Dedifferentiated amniotic fluid mesenchymal stem cell (primary cell): Measurements from ENCODE around the gene ATG4B.
A peak's percentile ranks its signal among the peaks of the same experiment; 100 is the strongest.
"Not testable (repeated sequence)": the region's sequence is repeated elsewhere in the genome, so short reads cannot be mapped to it uniquely, and the experiment has no call there.

Source experiments
- DNase-seq: peaks from one replicate; pipeline ENCODE4 v3.0.0-alpha.2; 2016; ENCODE audit errors: extremely low spot score

ATG4B gene

DNA sequence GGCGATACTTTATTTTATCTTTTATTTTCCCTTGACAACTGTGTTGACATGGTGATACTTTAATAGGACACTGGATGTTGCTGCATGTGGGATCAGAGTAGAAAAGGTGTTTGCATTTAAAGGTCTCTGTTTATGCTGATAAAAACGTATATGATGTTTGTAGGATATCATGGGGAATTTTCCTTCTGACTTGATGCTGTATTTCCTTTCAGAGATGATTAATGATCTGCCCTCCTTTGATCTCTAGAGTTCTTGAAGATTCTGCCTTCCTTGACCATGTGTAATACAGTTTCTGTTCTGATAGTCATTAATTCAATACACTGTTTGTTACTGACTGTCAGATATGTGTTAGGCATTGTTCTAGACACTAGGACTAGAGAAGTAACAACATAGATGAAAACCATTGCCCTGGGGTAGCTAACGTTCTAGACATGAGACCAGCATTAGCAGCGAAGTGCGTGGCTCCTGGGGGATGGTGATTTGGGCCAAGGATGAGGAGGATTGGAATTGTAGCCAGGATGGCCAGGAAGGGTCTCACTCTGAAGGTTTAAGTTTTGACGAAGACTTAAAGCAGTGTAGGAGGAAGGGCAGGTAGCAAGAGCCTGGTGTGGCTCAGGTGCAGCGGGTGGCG, 2.8 kb downstream of the ATG4B start:
- DNase-seq, result no peak

DNA sequence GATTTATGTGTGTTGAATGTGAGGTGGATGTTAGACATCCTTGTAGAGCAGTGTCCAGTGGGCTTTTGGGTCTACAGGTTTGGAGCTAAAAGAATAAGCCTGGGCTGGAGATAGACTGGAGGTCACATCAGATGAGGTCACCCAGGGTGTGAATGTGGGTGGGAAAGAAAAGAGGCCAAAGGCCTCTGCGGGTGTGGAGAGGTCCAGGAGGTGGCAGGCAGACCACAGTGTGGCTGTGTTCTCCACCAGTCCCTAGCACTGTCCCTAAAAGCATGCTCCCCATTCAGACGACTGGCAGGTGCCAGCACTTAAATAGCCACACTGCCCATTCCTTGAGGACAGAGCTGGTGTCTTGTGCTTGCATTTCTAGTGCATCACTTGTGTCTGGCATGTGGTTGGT, 4.1 kb downstream of the ATG4B start:
- no peak for DNase-seq

DNA sequence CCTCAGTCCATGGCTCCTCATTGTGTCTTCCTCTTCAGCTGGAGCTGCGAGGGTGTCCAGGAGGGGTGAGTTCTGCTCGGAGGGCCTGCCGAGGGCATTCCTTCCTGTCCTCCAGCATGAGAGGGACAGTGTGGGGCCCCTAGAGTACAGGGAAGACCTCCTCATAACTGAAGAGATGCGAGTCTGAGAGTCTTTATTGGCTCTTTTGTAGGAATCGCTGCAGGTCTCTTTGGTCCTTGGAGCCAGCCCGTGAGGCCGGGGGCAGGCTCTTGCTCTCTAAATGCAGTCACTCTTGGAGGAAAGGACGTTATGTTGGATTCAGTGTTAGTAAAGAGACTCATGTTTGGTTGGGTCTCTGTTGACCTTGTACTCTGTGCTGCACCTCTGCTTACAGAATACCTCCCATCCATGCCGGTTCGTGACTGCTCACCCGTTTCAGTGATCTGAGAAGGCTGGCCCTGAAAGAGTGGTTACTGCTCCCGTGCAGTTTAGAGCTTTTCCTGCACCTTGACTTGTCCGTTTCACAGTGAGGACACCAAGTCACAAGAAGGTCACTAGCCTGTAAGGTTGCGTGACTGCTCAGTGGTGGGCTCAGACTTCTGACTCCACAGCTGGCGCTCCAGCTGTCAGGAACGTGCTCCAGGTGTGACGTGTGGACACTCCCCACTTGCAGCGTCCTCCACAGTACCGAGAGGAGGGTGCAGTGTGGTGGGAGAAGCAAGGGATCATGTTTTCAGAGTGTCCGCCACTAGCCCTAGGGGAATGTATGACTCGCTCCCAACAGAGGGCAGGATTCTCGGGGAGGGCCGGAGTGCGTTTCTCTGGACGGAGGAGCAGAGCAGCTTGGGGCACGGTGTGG, 7.8 kb downstream of the ATG4B start:
- no peak for DNase-seq

DNA sequence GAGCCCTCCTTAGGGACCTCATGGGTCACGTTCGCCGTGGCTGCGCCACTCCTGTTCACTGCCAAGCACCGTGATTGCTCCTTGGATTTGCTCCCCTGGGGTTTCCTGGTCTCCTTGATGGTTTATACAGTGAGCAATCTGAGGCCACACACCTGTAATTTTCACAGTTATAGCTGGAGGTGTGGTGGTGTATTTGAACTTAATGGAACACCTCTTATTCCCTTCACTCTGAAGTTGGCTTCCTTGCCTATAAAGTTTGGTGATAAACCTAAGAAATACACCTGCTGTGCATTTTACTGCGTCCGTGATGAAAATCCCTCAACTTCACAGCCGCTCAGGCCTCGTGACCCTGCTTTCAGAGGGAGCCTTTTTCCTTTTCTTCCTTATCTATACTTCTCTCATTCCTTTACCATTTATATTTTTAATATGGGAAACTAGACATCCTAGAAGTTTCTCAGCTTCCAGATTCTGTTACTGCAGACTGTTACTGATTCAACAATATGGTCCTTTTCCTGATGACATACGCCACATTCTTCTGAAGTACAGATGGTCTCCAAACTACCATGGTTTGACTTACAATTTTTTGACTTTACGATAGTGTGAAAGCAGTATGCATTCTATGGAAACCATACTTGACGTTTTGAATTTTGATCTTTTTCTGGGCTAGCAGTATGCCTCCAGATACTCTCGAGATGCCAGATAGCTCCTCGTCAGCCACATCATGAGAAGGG, 8.6 kb downstream of the ATG4B start:
- no peak for DNase-seq

DNA sequence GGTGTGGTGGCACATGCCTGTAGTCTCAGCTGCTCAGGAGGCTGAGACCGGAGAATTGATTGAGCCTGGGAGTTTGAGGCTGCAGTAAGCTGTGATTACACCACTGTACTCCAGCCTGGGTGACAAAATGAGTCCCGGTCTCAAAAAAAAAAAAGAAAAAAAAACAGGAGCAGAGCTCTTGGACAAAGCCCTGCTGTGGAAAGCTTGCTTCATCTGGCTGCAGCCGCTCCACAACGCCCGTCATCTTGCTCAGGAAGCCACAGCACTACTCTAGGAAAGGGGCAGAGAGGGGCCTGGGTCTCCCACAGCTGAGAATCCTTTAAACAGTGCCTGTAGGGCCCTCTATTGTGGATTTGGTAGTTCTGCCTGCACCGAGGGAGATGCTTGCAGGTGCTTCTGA, 11.0 kb downstream of the ATG4B start:
- DNase-seq, result no peak

DNA sequence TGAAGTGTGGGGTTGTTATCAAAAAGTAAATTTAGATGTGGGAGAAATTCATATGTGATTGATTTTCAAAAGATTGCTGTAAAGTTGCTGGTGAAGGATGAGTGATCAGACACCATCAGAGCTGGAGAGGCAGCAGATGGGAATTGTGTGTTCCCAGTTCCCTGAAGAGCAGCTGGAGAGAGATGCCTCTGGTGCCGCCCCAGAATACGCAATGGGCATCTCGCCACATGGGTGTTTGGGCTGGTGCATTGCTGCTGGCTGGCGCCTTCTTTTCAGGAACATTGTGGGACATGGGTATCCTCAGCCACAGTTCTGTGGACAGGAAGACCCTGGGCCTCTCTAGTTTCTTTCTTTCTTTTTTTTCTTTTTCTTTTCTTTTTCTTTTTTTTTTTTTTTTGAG, 11.9 kb downstream of the ATG4B start:
- no peak for DNase-seq

DNA sequence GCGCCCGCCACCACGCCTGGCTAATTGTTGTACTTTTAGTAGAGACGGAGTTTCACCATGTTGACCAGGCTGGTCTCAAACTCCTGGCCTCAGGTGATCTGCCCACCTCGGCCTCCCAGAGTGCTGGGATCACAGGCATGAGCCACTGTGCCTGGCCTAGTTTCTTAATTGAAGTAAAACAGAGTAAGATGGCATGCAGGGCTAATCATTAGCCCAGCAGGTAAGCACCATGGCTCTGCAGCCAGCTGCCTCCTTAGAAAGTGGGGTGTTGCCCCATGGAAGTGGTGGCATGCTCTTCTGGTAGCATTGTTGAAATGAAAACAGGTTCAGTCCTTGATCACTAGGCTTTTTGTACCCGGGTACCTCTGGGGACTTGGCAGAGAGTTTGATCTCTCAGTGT, 12.4 kb downstream of the ATG4B start:
- no peak for DNase-seq

DNA sequence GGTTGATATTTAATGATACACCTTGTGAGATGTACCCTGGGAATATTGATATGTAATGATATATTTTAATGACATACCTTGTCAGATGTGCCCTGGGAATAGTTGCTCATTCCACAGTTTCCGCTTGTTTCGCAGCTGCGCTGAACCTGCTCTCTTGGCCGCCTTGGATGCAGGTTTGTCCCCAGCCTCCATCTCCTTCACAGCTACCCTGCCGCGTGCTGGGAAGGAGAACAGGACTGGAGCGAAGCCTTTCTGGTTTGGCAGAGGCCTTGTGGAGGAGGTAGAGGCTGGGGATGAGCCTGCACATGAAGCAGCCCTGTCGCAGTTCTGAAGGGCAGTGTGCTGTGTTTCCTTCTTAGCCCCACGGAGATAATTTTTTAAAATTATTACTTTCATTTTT, 14.6 kb downstream of the ATG4B start:
- no peak for DNase-seq

DNA sequence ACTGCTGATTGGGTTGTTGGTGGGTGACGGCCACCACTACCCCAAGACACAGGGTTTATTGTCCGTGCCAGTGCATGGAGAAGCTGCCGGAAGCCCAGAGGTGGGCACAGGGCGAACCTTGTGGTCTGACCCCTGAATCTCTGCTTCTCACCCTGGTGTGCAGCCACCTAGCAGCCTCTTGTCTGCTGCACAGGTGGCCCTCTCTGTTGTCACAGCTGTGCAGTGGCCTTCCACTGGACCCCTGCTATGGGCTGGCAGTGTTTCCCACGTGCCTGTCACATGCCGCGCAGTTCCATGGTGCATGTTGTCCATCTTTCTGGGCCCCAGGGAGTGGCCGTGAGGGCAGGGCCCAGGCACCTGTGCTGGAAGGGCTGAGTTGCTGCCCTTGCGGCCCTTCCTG, 15.2 kb downstream of the ATG4B start:
- no peak for DNase-seq

DNA sequence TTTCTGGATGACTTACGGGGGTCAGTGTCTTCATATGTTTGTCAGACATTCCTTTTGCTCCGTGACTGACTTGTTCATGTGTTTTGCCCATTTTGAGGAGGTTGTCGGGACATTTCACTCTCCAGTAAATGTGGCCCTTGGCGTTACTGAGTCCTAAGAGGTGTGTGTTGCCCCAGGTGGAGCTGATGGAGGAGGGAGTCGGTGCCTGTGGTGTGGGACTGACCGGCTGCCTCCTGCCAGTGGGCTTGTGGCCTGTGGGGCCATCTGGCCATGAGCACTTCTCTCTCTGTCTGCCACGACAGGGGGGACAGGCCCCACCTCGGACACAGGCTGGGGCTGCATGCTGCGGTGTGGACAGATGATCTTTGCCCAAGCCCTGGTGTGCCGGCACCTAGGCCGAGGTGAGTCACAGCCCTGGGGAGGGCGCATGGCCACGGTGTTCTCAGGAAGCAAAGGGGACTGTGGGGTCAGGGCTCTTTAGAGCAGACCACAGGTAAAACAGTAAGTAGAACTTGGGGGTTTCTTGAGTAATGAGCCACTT, 15.8 kb downstream of the ATG4B start:
- DNase-seq, result no peak

DNA sequence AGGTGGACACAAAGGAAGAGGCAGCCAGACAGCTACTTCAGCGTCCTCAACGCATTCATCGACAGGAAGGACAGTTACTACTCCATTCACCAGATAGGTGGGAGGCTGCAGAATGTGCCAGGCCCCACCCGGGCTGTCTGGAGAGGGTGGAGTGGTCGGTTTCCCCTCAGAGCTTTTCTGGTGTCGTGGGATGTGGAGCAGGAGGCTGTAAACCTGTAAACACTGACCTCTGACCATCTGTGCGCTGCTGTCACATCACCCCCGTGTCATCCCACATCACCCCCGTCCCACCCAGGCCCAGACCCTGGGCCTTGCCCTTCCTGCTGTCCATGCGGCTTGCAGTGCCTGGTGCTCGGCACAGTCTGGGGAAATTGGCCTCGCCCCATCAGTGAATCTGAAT, 17.1 kb downstream of the ATG4B start:
- no peak for DNase-seq

DNA sequence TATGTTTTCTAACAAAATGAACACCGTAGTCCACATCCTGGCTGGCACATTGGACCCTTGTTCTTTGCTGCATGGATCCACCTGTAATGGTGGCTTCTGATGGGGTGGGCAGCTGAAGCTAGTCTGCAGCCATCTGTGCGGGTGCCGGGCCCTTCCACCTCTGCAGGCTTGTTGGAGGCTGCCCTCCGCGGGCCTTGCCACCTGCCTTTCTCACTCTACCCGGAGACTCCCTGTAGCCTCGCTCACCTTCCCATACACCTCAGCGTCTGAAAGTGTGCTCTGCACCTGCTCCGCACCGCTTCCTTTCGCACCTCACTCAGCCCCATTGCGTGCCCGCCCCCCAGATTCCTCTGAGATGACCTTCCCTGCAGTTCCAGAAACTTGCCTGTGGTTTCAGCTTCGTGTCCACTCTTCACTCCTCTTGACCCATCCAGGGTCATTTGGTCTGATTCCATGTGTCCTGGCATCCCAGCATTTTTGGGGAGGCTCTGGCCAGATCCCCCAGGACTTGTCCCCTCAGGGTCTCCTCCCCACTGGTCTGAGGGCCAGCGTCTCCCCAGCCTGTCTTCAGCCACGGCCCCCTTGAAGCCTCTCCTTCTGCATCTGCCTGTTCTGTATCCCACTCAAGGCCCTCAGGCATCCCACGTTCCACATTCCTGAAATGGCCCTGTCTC, 18.2 kb downstream of the ATG4B start:
- DNase-seq, result no peak

DNA sequence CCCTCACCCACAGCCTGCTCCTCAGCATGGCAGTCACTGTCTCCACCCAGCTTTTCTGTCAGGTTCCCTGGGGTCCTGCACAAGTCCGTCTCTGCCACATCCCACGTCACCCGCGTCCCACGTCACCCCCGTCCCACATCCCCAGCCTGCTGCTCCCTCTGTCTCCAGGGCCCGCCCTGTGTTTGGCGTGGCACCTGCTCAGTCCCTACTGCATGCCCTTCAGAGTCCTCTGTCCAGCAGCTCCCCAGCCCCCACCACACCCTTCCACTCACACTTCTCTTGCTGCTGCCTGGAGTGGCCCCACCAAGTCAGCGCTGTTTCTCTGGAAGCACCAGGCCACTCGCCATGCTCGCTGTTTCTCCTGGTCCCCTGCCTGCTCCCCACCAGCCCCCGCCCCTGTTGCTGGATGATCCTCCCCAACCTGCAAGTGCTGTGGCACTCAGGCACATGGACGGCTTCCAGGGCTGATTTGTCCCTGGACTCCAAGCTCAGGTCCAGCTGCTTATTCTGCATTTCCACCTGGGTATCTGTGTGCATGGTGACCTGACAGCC, 18.8 kb downstream of the ATG4B start:
- no peak for DNase-seq

DNA sequence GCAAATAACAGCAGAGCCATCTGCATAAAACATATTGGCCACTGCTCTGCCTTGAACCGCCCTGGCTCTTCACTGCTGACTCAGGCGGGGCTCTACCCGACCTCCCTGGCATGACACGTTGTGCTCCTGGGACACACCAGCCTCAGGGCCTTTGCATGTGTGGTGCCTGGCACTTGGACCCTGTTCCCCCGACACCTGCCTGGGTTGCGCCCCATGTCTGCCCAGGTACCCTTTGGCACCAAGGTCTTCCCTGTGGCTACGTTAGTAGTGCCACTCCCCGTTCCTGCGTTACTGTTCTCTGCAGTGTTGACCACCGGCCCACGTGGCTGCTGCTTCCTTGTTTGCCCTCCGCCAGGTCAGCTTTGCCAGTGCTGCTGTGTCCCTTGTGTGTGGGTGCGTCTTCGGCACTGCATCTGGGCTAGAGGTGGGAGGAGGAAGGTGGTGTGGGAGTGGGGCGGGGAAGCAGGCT, 20.3 kb downstream of the ATG4B start:
- no peak for DNase-seq

DNA sequence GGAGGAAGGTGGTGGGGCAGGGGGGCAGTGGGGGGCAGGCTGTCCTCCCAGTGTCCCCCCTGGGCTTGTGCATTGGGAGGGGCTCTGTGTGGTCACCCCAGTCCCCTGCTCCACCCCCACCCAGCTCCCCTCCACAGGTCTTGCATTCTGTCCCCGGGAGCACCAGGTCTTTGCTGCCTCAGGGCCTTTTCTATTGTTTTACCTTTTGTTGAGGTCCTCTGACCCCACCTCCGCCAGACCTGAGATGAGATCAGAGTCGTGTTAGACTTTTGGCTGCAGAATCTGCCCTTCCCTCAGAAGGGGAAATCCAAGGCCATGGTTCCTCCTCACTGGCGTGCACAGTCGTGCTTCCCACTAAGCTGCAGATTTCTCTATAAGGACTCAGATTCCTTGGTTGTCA, 20.8 kb downstream of the ATG4B start:
- no peak for DNase-seq

DNA sequence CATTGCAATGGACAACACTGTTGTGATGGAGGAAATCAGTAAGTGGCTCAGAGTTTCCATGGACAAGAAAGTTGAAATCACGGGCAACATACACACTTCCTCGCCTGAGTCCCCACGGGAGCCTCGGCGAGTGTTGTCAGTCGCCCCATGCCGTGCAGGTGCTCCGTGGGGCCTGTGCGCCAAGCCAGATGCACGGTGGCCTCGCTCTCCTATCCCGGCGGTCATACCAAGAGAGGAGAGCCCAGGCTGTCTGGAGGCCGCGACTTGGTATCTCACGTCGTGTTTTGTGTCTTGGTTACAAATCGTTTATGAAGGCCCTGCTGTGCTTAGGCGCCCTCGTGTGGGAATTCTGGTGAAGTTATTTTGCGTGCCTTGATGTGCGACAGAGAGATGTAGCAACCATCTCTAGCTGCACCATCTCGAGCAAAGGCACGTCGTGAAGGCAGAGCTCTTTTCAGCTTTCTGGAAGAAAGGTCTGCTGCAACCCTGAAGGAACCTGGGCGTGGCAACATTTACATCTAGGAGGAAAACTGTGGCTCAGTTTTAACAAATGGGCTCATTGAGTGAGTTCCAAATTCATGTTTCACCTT, 21.8 kb downstream of the ATG4B start:
- peak; percentile 59 for DNase-seq

DNA sequence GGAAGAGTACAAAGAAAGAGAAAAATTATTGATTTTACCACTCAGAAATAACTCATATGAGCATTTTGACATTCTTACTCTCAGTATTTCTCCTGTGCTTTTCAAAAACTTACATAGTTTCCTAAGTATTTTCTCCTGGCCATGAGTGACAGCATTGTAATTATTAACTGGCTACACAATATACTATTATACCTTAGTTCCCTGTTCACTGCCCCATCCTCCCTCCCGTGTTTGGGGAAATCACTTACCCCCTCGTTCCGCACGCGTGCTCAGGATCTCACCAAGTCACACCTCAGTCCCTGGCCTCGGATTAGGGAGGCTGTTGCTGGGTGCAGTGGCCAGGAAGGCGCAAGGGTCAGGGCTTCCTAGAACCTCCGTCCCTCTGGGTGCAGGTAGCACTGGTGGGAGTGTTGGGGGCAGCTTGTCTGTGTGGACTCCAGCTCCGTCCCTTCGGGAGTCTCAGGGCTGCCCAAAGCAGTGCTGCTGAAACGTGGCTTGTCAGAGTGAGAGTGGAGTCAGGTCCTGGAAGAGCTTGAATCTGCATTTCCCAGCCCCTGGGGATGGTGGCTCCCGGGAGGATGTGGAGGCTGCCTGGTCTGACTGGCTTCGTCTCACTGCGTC, 23.2 kb downstream of the ATG4B start:
- DNase-seq, result no peak

DNA sequence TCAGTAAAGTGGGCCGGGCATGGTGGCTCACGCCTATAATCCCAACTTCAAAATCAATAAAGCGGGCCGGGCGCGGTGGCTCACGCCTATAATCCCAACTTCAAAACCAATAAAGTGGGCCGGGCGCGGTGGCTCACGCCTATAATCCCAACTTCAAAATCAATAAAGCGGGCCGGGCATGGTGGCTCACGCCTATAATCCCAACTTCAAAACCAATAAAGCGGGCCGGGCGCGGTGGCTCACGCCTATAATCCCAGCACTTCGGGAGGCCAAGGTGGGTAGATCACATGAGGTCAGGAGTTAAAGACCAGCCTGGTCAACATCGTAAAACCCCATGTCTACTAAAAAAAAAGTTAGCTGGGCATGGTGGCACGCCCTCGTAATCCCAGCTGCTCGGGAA, 25.2 kb downstream of the ATG4B start:
- DNase-seq, result not testable (repeated sequence)

DNA sequence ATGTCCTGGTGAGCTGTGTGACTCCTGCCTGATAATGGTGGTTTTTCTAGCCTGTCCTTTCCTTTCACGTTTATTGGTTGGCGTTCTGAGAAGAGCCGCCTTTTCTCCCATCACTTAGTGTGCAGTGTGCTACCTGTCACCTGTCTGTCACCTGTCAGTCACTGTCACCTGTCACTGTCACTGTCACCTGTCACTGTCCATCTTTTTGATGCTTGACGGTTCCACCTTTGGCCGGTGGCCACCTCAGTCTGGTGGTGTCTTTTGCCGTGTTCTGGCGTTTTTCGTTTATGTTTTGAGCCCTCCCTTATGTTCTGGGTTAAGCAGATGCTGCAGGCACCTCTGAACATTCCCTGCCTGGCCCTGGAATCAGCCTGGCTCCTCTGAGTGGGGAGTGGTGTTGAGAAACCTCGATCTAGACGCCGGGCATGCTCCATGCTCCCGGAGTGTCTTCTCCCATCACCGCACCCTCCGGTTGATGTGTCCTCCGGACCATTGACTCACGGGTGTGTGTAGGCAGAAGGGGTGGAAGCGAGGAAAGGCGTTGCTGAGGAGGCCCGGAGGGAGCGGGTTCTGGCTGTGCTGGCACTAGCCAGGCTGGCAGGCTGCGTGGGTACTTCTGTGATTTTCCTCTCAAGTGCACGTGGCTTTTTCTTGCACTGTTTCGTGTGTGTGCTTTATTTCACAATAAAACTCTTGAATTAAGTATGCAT, 28.4 kb downstream of the ATG4B start:
- DNase-seq, result no peak
